ES-I3 (cell line): ENCODE data around the gene PMAIP1.

Experiments used
- H3K36me3 ChIP-seq: 2 replicates; pipeline ENCODE4 v1.6.1; 2013; ENCODE audit warnings: mild to moderate bottlenecking, low read length, control low read depth, moderate library complexity; ENCODE audit not compliant: insufficient read depth
- H3K4me1 ChIP-seq: 2 replicates; pipeline ENCODE4 v1.6.1; 2013; ENCODE audit warnings: mild to moderate bottlenecking, control low read depth, low read length; ENCODE audit not compliant: insufficient read depth
- H3K9ac ChIP-seq: 2 replicates; pipeline ENCODE4 v1.6.1; 2013; ENCODE audit warnings: low read depth, mild to moderate bottlenecking, low read length, moderate library complexity
- H3K9me3 ChIP-seq: 2 replicates; pipeline ENCODE4 v1.6.1; 2013; ENCODE audit warnings: mild to moderate bottlenecking, low read length, moderate library complexity; ENCODE audit not compliant: control insufficient read depth, insufficient read depth

PMAIP1 gene

GRCh38 chr18:59940068-59940467 lies 40.3 kb downstream of the PMAIP1 start:
- no peaks in the 10 kb centered on the region for H3K4me1 ChIP-seq
- no peaks in the 10 kb centered on the region for H3K36me3 ChIP-seq
- no peaks in the 10 kb centered on the region for H3K9me3 ChIP-seq
- H3K9ac ChIP-seq, result no peak overlapping the region

GRCh38 chr18:59941331-59941730 lies 41.5 kb downstream of the PMAIP1 start:
- no peaks in the 10 kb centered on the region for H3K9me3 ChIP-seq
- H3K9ac ChIP-seq, result no peak overlapping the region
- H3K36me3 ChIP-seq, result no peaks in the 10 kb centered on the region
- H3K4me1 ChIP-seq, result no peaks in the 10 kb centered on the region

- Histone ChIP-seq H3K4me1 (no peaks in the 10 kb centered on the region), H3K9me3 (no peaks in the 10 kb centered on the region), H3K9ac (no peak overlapping the region), H3K36me3 (no peaks in the 10 kb centered on the region)
Measured at GRCh38 chr18:59942601-59943000, 42.8 kb downstream of the PMAIP1 start.

- Histone ChIP-seq H3K36me3 (no peaks in the 10 kb centered on the region), H3K4me1 (no peaks in the 10 kb centered on the region), H3K9me3 (no peaks in the 10 kb centered on the region), H3K9ac (no peak overlapping the region)
Measured at GRCh38 chr18:59945544-59945943, 45.7 kb downstream of the PMAIP1 start.

GRCh38 chr18:59950215-59950944 lies 50.6 kb downstream of the PMAIP1 start:
- no peaks in the 10 kb centered on the region for H3K36me3 ChIP-seq
- no peaks in the 10 kb centered on the region for H3K4me1 ChIP-seq
- H3K9me3 ChIP-seq, result no peaks in the 10 kb centered on the region
- no peak overlapping the region for H3K9ac ChIP-seq

GRCh38 chr18:59951591-59951990 lies 51.8 kb downstream of the PMAIP1 start:
- H3K9me3 ChIP-seq, result no peaks in the 10 kb centered on the region
- no peaks in the 10 kb centered on the region for H3K4me1 ChIP-seq
- no peaks in the 10 kb centered on the region for H3K36me3 ChIP-seq
- no peak overlapping the region for H3K9ac ChIP-seq

- Histone ChIP-seq H3K4me1 (no peaks in the 10 kb centered on the region), H3K9ac (no peak overlapping the region), H3K9me3 (no peaks in the 10 kb centered on the region), H3K36me3 (no peaks in the 10 kb centered on the region)
Measured at GRCh38 chr18:59952283-59953007, 52.6 kb downstream of the PMAIP1 start.
